Caco-2 (cell line): ENCODE data around the gene AGPAT3. TPM values are rescaled to one million over a fixed set of nuclear protein-coding genes. Genes with fewer than 3 reads are reported as not detected.

Experiments
- BruUV-seq: library from RNA; stranded (reverse); fragments of 400-500 nt; replicated peaks from 2 replicates; lab custom pipeline; 2021; lab: Mats Ljungman, UMichigan
- CTCF ChIA-PET: fragments of 300-600 bp; sonication (Branson Sonifier 250); formaldehyde crosslinking; loops from one replicate; lab custom pipeline; 2022; ENCODE audit warnings: antibody characterized with exemption; lab: Charles Lee
- POLR2A ChIA-PET: fragments of 300-600 bp; sonication (Branson Sonifier 250); formaldehyde crosslinking; loops from one replicate; lab custom pipeline; 2022; ENCODE audit warnings: antibody characterized with exemption; lab: Charles Lee
- DNase-seq, 2 experiments: peaks; one replicate each; pipeline versions ENCODE4 v3.0.0 to v3.0.0-alpha.2; 2020 to 2022
- H3K27me3 ChIP-seq: replicated peaks from 2 replicates; pipeline ENCODE4 v1.6.0; 2011; ENCODE audit warnings: low read length; ENCODE audit not compliant: control insufficient read depth, insufficient read depth
- H3K36me3 ChIP-seq: 2 replicates; pipeline ENCODE4 v1.5.1; 2011; ENCODE audit warnings: low read length; ENCODE audit not compliant: control insufficient read depth, insufficient read depth
- H3K4me1 ChIP-seq: fragments of 250-450 bp; sonication (Bioruptor Pico); 2 replicates; pipeline ENCODE4 v1.5.1; 2020; ENCODE audit warnings: mild to moderate bottlenecking
- H3K4me3 ChIP-seq: 2 replicates; pipeline ENCODE4 v1.5.1; 2011; ENCODE audit warnings: low read depth, mild to moderate bottlenecking, control low read depth, low read length
- H3K9me3 ChIP-seq: fragments of 250-450 bp; sonication (Bioruptor Pico); 2 replicates; pipeline ENCODE4 v1.5.1; 2020; ENCODE audit warnings: mild to moderate bottlenecking, moderate library complexity
- H3K27ac Mint-ChIP-seq: one replicate; pipeline ENCODE4 v1.8.0; 2022; ENCODE audit warnings: mixed read lengths; ENCODE audit not compliant: unreplicated experiment
- H3K27me3 Mint-ChIP-seq: one replicate; pipeline ENCODE4 v1.8.0; 2022; ENCODE audit warnings: mixed read lengths; ENCODE audit not compliant: insufficient read depth, unreplicated experiment
- H3K36me3 Mint-ChIP-seq: one replicate; pipeline ENCODE4 v1.8.0; 2022; ENCODE audit warnings: mild to moderate bottlenecking, mixed read lengths; ENCODE audit not compliant: insufficient read depth, unreplicated experiment
- H3K4me1 Mint-ChIP-seq: one replicate; pipeline ENCODE4 v1.8.0; 2022; ENCODE audit warnings: low read depth, mixed read lengths; ENCODE audit not compliant: unreplicated experiment
- H3K4me3 Mint-ChIP-seq: one replicate; pipeline ENCODE4 v1.8.0; 2022; ENCODE audit warnings: mild to moderate bottlenecking, moderate library complexity, mixed read lengths; ENCODE audit not compliant: unreplicated experiment
- H3K9me3 Mint-ChIP-seq: one replicate; pipeline ENCODE4 v1.8.0; 2022; ENCODE audit warnings: mixed read lengths; ENCODE audit not compliant: unreplicated experiment
- intact Hi-C: fragments of 100-400 bp; cut with micrococcal nuclease; formaldehyde crosslinking; loops from one replicate; pipeline ENCODE4 v1.10.0; 2022; ENCODE audit not compliant: unreplicated experiment
- total RNA-seq: library from RNA; stranded (reverse); gene quantifications from 2 replicates; pipeline ENCODE4 v1.2.3, GENCODE V29; 2022
- TF ChIP-seq, protein P1 (sequence below), 2 experiments: fragments of 200-600 bp in 1 of 2; IDR thresholded peaks; 1 replicate in 1 of 2; 2 replicates in 1 of 2; pipeline versions ENCODE4 v1.5.1 to v1.8.0; 2011 to 2022; ENCODE audit warnings: antibody characterized with exemption in 1 of 2, control low read depth in 1 of 2, inconsistent platforms in 1 of 2, low read depth in 1 of 2, low read length in 1 of 2, mild to moderate bottlenecking in 1 of 2, moderate library complexity in 1 of 2; ENCODE audit not compliant: insufficient read depth in 1 of 2, severe bottlenecking in 1 of 2, unreplicated experiment in 1 of 2

AGPAT3 gene
- total RNA-seq, 1 experiment from 2014 or later = 61.8 TPM

DNA sequence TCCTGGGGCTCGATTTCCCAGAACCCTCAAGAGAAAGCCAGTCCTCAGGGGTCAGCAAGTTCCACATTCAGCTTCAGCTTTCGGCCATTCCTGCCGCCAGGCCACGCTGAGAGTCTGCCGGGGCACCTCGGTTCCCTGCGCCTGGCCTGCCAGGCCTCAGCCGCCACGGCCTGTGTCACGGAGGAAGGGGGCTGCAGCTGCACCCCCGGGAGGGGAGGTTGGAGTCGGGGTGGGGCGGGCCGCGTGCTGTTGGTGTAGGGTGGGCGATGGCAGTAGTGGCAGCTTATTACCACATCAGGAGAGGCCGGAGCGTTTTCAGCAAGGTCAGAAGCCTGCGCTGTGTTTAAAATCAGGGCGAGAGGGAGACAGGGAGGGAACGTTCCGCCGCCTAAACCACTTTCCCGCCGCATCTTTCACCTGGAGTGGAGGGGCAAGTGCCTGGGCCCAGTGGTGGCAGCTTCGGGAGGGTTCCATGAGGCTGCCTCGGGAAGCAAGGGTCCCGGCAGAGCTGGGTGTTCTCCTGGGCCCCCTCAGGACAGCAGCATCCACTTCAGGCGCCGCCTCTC is 78.6 kb downstream of the AGPAT3 start:
- no TSS peak for BruUV-seq
- Mint-ChIP-seq H3K9me3 (no peaks in the 10 kb centered on the region), H3K27ac (no peak overlapping the region), H3K36me3 (no peaks in the 10 kb centered on the region), H3K27me3 (no peaks in the 10 kb centered on the region), H3K4me3 (no peak overlapping the region), H3K4me1 (no peaks in the 10 kb centered on the region)
- TF ChIP-seq, protein P1, sequence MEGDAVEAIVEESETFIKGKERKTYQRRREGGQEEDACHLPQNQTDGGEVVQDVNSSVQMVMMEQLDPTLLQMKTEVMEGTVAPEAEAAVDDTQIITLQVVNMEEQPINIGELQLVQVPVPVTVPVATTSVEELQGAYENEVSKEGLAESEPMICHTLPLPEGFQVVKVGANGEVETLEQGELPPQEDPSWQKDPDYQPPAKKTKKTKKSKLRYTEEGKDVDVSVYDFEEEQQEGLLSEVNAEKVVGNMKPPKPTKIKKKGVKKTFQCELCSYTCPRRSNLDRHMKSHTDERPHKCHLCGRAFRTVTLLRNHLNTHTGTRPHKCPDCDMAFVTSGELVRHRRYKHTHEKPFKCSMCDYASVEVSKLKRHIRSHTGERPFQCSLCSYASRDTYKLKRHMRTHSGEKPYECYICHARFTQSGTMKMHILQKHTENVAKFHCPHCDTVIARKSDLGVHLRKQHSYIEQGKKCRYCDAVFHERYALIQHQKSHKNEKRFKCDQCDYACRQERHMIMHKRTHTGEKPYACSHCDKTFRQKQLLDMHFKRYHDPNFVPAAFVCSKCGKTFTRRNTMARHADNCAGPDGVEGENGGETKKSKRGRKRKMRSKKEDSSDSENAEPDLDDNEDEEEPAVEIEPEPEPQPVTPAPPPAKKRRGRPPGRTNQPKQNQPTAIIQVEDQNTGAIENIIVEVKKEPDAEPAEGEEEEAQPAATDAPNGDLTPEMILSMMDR (IDR thresholded peaks at IDR 0.05; ENCODE audit: insufficient read depth in 1 of 2, low read depth in 1 of 2, low read length in 1 of 2, severe bottlenecking in 1 of 2, unreplicated experiment in 1 of 2) = no peak
- H3K4me1 ChIP-seq = no peaks in the 10 kb centered on the region
- intact Hi-C loops = no loop called here
- H3K4me3 ChIP-seq = no peak overlapping the region
- no peaks in the 10 kb centered on the region for H3K27me3 ChIP-seq
- no peak for DNase-seq
- H3K9me3 ChIP-seq = no peaks in the 10 kb centered on the region; the same call in 1 of the 2 replicates
- no peaks in the 10 kb centered on the region for H3K36me3 ChIP-seq
- POLR2A ChIA-PET = no interaction called here
- CTCF ChIA-PET = no interaction called here

DNA sequence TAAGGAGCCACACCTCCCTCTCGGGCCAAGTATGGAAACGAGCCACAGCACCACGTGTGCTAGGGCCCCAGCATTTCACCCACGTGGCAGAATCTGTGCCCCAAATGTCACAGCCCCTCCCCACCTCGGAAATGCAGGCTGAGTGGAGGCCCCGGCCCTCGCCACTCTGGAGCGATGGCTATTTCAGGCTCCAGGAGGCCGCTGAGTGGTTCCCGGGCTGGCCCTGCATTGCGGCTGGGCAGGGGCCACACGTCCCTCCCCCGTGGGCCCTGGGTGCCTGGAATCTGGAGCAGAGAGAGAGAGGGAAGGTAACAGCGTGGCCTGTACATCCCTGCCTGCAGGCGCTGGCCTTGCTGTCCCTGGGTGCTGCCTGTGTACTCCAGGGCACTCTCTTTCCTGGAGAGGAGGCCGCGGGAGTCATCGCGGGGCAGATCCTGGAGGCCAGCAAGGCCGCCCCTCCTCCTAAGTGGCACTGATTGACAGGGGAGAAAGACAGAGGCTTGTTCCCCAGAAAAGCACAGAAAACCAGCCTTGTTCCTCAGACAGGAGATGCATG is 79.1 kb downstream of the AGPAT3 start:
- no peak overlapping the region for H3K27ac Mint-ChIP-seq
- no peak for DNase-seq
- intact Hi-C loops = no loop called here
- CTCF ChIA-PET = no interaction called here
- H3K4me3 ChIP-seq = no peak overlapping the region
- POLR2A ChIA-PET = no interaction called here
- peaks cover 5% of the 10 kb centered on the region; the same call in 1 of the 2 replicates for H3K9me3 ChIP-seq
- no peak overlapping the region for H3K4me3 Mint-ChIP-seq
- H3K36me3 Mint-ChIP-seq = no peaks in the 10 kb centered on the region
- TF ChIP-seq, protein P1 (IDR thresholded peaks at IDR 0.05; ENCODE audit: insufficient read depth in 1 of 2, low read depth in 1 of 2, low read length in 1 of 2, severe bottlenecking in 1 of 2, unreplicated experiment in 1 of 2) = no peak
- H3K36me3 ChIP-seq = no peaks in the 10 kb centered on the region
- BruUV-seq = no TSS peak
- no peaks in the 10 kb centered on the region for H3K9me3 Mint-ChIP-seq
- no peaks in the 10 kb centered on the region for H3K27me3 Mint-ChIP-seq
- no peaks in the 10 kb centered on the region for H3K4me1 Mint-ChIP-seq
- no peaks in the 10 kb centered on the region for H3K27me3 ChIP-seq
- H3K4me1 ChIP-seq = no peaks in the 10 kb centered on the region

DNA sequence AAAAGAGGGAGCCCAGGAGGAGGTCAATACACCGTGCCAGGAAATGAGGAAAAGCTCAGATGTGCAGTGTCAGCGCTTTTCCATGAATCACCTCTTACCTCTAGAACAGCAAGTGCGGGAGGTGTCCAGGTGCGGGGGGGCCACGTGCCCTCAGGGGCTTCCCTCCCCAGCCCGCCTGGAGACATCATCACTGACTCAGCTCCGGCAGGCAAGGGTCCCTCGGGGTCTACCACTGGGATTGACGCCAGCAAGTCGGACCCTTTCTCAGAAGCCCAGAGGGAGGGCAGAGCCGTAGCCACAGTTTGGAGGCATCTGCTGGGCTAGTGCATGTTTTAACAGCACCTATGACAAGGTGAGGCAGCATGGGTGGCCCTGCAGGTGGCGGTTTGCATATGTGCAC is 79.7 kb downstream of the AGPAT3 start:
- no peaks in the 10 kb centered on the region for H3K4me1 ChIP-seq
- H3K4me1 Mint-ChIP-seq = no peaks in the 10 kb centered on the region
- no peaks in the 10 kb centered on the region for H3K36me3 ChIP-seq
- intact Hi-C loops = no loop called here
- DNase-seq = no peak
- H3K27me3 ChIP-seq = no peaks in the 10 kb centered on the region
- no peaks in the 10 kb centered on the region for H3K9me3 Mint-ChIP-seq
- H3K27me3 Mint-ChIP-seq = no peaks in the 10 kb centered on the region
- H3K36me3 Mint-ChIP-seq = no peaks in the 10 kb centered on the region
- CTCF ChIA-PET = interaction anchor here (0.7 kb wide), 1 partner anchor 30 kb away, joined by 4 read pairs; no protein-coding TSS in a partner anchor
- BruUV-seq = no TSS peak
- no peak overlapping the region for H3K4me3 Mint-ChIP-seq
- POLR2A ChIA-PET = no interaction called here
- TF ChIP-seq, protein P1 (IDR thresholded peaks at IDR 0.05; ENCODE audit: insufficient read depth in 1 of 2, low read depth in 1 of 2, low read length in 1 of 2, severe bottlenecking in 1 of 2, unreplicated experiment in 1 of 2) = no peak
- no peak overlapping the region for H3K27ac Mint-ChIP-seq
- no peak overlapping the region for H3K4me3 ChIP-seq
- peaks cover 9% of the 10 kb centered on the region; the same call in 1 of the 2 replicates for H3K9me3 ChIP-seq
